GM23338 (cell line): ENCODE measurements around the gene IMMP2L. TPM values are rescaled to one million over a fixed set of nuclear protein-coding genes. Genes with fewer than 3 reads are reported as not detected.

Source experiments
- ATAC-seq: fragments of 200-7000 bp; cut with Tn5 transposase; 3 replicates; pipeline ENCODE4 v1.9.1; 2020
- DNase-seq: peaks from one replicate; pipeline ENCODE4 v3.0.0-alpha.2; 2015; ENCODE audit warnings: low spot score
- H2AFZ ChIP-seq: fragments of 200-600 bp; sonication (generic); 2 replicates; pipeline ENCODE4 v1.8.0; 2016; ENCODE audit warnings: antibody characterized with exemption, mild to moderate bottlenecking, moderate library complexity
- H3F3A ChIP-seq: fragments of 200-600 bp; sonication (generic); replicated peaks from 2 replicates; pipeline ENCODE4 v1.8.0; 2017; ENCODE audit warnings: antibody characterized with exemption, mixed run types, low read depth
- H3K27ac ChIP-seq: fragments of 200-600 bp; sonication (generic); 2 replicates; pipeline ENCODE4 v1.6.1; 2016; ENCODE audit warnings: low read depth
- H3K27me3 ChIP-seq: fragments of 200-600 bp; sonication (generic); 2 replicates; pipeline ENCODE4 v1.8.0; 2016; ENCODE audit warnings: mild to moderate bottlenecking, mixed run types, moderate library complexity; ENCODE audit not compliant: insufficient read depth
- H3K36me3 ChIP-seq: fragments of 200-600 bp; sonication (generic); 2 replicates; pipeline ENCODE4 v1.8.0; 2016; ENCODE audit warnings: mild to moderate bottlenecking; ENCODE audit not compliant: insufficient read depth
- H3K4me1 ChIP-seq: fragments of 200-600 bp; sonication (generic); 2 replicates; pipeline ENCODE4 v1.8.0; 2016; ENCODE audit warnings: mild to moderate bottlenecking, moderate library complexity; ENCODE audit not compliant: insufficient read depth
- H3K4me2 ChIP-seq: fragments of 200-600 bp; sonication (generic); 2 replicates; pipeline ENCODE4 v1.7.1; 2017; ENCODE audit warnings: mixed run types
- H3K4me3 ChIP-seq: fragments of 200-600 bp; sonication (generic); 2 replicates; pipeline ENCODE4 v1.6.1; 2016; ENCODE audit warnings: mixed run types
- H3K79me2 ChIP-seq: fragments of 200-600 bp; sonication (generic); replicated peaks from 2 replicates; pipeline ENCODE4 v1.8.0; 2017; ENCODE audit warnings: mild to moderate bottlenecking; ENCODE audit not compliant: insufficient read depth
- H3K9me2 ChIP-seq: fragments of 200-600 bp; sonication (generic); 2 replicates; pipeline ENCODE4 v1.8.0; 2017; ENCODE audit not compliant: insufficient read depth
- H4K20me1 ChIP-seq: fragments of 200-600 bp; sonication (generic); replicated peaks from 2 replicates; pipeline ENCODE4 v1.8.0; 2017; ENCODE audit warnings: mild to moderate bottlenecking; ENCODE audit not compliant: insufficient read depth
- H3K27ac Mint-ChIP-seq: 2 replicates; pipeline ENCODE4 v1.8.0; 2020; ENCODE audit warnings: inconsistent platforms, mild to moderate bottlenecking, moderate library complexity, mixed read lengths
- H3K27me3 Mint-ChIP-seq: 3 replicates; pipeline ENCODE4 v1.8.0; 2022; ENCODE audit warnings: low read depth, mild to moderate bottlenecking, moderate library complexity, mixed read lengths, inconsistent platforms; ENCODE audit not compliant: insufficient read depth, poor library complexity
- H3K36me3 Mint-ChIP-seq: 3 replicates; pipeline ENCODE4 v1.8.0; 2021; ENCODE audit warnings: low read depth, mild to moderate bottlenecking, inconsistent platforms, moderate library complexity, mixed read lengths
- H3K4me1 Mint-ChIP-seq: 3 replicates; pipeline ENCODE4 v1.8.0; 2020; ENCODE audit warnings: mild to moderate bottlenecking, inconsistent platforms, mixed read lengths
- H3K4me3 Mint-ChIP-seq: 3 replicates; pipeline ENCODE4 v1.8.0; 2021; ENCODE audit warnings: moderate library complexity, mild to moderate bottlenecking, inconsistent platforms, mixed read lengths
- H3K9me3 Mint-ChIP-seq: 3 replicates; pipeline ENCODE4 v1.8.0; 2020; ENCODE audit warnings: moderate library complexity, mild to moderate bottlenecking, inconsistent platforms, mixed read lengths
- CREB1 ChIP-seq: fragments of 250-450 bp; sonication (Bioruptor Pico); IDR thresholded peaks from 2 replicates; pipeline ENCODE4 v1.5.0; 2020; ENCODE audit warnings: low read depth, mild to moderate bottlenecking, moderate library complexity
- CTCF ChIP-seq, 2 experiments: fragments of 200-600 bp in 1 of 2; sonication (generic) in 1 of 2; conservative IDR thresholded peaks; 2 replicates each; pipeline versions ENCODE4 v1.5.1 to v1.6.1; 2016 to 2017; ENCODE audit warnings: antibody characterized with exemption in 2 of 2, low read depth in 2 of 2, mild to moderate bottlenecking in 2 of 2, moderate library complexity in 1 of 2
- ETS1 ChIP-seq: IDR thresholded peaks from 2 replicates; pipeline ENCODE4 v1.6.1; 2016; ENCODE audit warnings: antibody characterized with exemption
- EZH2 ChIP-seq: fragments of 200-600 bp; sonication (generic); IDR thresholded peaks from one replicate; pipeline ENCODE4 v1.8.0; 2017; ENCODE audit warnings: antibody characterized with exemption, mild to moderate bottlenecking, low read depth; ENCODE audit not compliant: unreplicated experiment
- EZH2phosphoT487 ChIP-seq: fragments of 200-600 bp; sonication (generic); IDR thresholded peaks from one replicate; pipeline ENCODE4 v1.8.1; 2018; ENCODE audit warnings: antibody characterized with exemption; ENCODE audit not compliant: unreplicated experiment
- JUNB ChIP-seq: IDR thresholded peaks from one replicate; pipeline ENCODE4 v1.6.1; 2016; ENCODE audit warnings: antibody characterized with exemption; ENCODE audit not compliant: unreplicated experiment
- NANOG ChIP-seq: IDR thresholded peaks from 2 replicates; pipeline ENCODE4 v1.6.1; 2016; ENCODE audit warnings: antibody characterized with exemption, borderline replicate concordance
- POLR2AphosphoS5 ChIP-seq: IDR thresholded peaks from 2 replicates; pipeline ENCODE4 v1.6.1; 2016; ENCODE audit warnings: antibody characterized with exemption, low read depth
- STAT1 ChIP-seq: IDR thresholded peaks from one replicate; pipeline ENCODE4 v1.6.1; 2016; ENCODE audit warnings: antibody characterized with exemption; ENCODE audit not compliant: unreplicated experiment
- ZNF114 ChIP-seq: fragments of 250-450 bp; sonication (Bioruptor Pico); IDR thresholded peaks from 2 replicates; pipeline ENCODE4 v1.5.0; 2020; ENCODE audit warnings: mild to moderate bottlenecking, moderate library complexity
- ZNF331 ChIP-seq: fragments of 250-450 bp; sonication (Bioruptor Pico); IDR thresholded peaks from 2 replicates; pipeline ENCODE4 v1.5.0; 2020; ENCODE audit warnings: low read depth, mild to moderate bottlenecking, moderate library complexity
- ZNF462 ChIP-seq: fragments of 250-450 bp; sonication (Bioruptor Pico); IDR thresholded peaks from 2 replicates; pipeline ENCODE4 v1.5.0; 2020; ENCODE audit warnings: mild to moderate bottlenecking, moderate library complexity
- polyA plus RNA-seq: library from polyadenylated mRNA; unstranded; fragments of >200 nt; fragmentation: Nextera tagmentation; extraction: Ambion mirVana; gene quantifications from 2 replicates; pipeline ENCODE4 v1.2.1, GENCODE V29; 2016
- total RNA-seq: library from RNA; depleted of rRNA; stranded (reverse); fragments of >200 nt; shearing (Covaris generic); gene quantifications from 2 replicates; pipeline ENCODE4 v1.2.3, GENCODE V29; 2014
- TF ChIP-seq, protein P1 (sequence below): IDR thresholded peaks from one replicate; pipeline ENCODE4 v1.6.1; 2018; ENCODE audit warnings: antibody characterized with exemption; ENCODE audit not compliant: unreplicated experiment

IMMP2L gene
- total and polyA plus RNA-seq, 2 experiments from 2014 or later: 7.3 to 14.0 TPM

DNA sequence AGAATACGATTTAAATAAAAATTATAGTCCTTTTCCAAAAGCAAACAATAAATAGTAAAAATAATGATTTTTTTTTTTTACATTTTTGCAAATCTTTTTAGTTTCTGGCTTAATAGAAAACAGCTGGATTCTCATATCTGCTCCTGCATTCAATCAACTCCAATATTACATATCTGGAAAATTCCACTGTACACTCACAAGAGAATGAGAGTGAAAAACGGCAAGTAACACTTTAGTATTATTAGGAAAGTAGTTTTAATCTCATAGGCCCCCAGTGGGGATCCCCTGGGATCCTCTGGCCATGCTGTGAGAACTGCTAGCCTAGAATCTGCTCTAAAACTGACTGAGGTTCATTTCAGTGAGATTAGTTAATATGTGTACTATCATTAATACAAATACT is 599.9 kb downstream of the IMMP2L start:
- Histone ChIP-seq H3K4me2 (no peak overlapping the region), H3K4me1 (no peaks in the 10 kb centered on the region), H3K9me2 (no peaks in the 10 kb centered on the region), H3F3A (no peaks in the 10 kb centered on the region), H3K27me3 (no peaks in the 10 kb centered on the region), H3K79me2 (no peaks in the 10 kb centered on the region), H3K36me3 (no peaks in the 10 kb centered on the region), H3K27ac (no peak overlapping the region), H4K20me1 (no peaks in the 10 kb centered on the region), H3K4me3 (no peak overlapping the region), H2AFZ (no peak overlapping the region)
- DNase-seq (no peak), ATAC-seq (no peak)
- Mint-ChIP-seq H3K4me3 (no peak overlapping the region), H3K27me3 (no peaks in the 10 kb centered on the region), H3K36me3 (no peaks in the 10 kb centered on the region), H3K27ac (no peak overlapping the region), H3K4me1 (no peaks in the 10 kb centered on the region), H3K9me3 (no peaks in the 10 kb centered on the region)
- no peak for TF ChIP-seq EZH2
- TF ChIP-seq CREB1 (CRISPR knock-in tag): no peak
- TF ChIP-seq NANOG: no peak
- no peak for TF ChIP-seq ETS1
- no peak for TF ChIP-seq ZNF462
- TF ChIP-seq ZNF114 (CRISPR knock-in tag): no peak
- TF ChIP-seq STAT1: no peak
- no peak for TF ChIP-seq JUNB
- no peak for TF ChIP-seq CTCF (conservative IDR thresholded peaks at IDR 0.05; ENCODE audit: low read depth in 2 of 2)
- TF ChIP-seq ZNF331: no peak
- no peak for TF ChIP-seq POLR2AphosphoS5
- no peak for TF ChIP-seq EZH2phosphoT487
- TF ChIP-seq, protein P1, sequence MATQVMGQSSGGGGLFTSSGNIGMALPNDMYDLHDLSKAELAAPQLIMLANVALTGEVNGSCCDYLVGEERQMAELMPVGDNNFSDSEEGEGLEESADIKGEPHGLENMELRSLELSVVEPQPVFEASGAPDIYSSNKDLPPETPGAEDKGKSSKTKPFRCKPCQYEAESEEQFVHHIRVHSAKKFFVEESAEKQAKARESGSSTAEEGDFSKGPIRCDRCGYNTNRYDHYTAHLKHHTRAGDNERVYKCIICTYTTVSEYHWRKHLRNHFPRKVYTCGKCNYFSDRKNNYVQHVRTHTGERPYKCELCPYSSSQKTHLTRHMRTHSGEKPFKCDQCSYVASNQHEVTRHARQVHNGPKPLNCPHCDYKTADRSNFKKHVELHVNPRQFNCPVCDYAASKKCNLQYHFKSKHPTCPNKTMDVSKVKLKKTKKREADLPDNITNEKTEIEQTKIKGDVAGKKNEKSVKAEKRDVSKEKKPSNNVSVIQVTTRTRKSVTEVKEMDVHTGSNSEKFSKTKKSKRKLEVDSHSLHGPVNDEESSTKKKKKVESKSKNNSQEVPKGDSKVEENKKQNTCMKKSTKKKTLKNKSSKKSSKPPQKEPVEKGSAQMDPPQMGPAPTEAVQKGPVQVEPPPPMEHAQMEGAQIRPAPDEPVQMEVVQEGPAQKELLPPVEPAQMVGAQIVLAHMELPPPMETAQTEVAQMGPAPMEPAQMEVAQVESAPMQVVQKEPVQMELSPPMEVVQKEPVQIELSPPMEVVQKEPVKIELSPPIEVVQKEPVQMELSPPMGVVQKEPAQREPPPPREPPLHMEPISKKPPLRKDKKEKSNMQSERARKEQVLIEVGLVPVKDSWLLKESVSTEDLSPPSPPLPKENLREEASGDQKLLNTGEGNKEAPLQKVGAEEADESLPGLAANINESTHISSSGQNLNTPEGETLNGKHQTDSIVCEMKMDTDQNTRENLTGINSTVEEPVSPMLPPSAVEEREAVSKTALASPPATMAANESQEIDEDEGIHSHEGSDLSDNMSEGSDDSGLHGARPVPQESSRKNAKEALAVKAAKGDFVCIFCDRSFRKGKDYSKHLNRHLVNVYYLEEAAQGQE: no peak
